ENCODE measurements around the gene CCDC12. TPM values are rescaled to one million over a fixed set of nuclear protein-coding genes. Genes with fewer than 3 reads are reported as not detected.

Gene CCDC12
- total RNA-seq, 1 experiment from 2014 or later = 46.5 TPM

GRCh38 chr3:47010910-47011309, 34.4 kb upstream of the CCDC12 start:
- Histone ChIP-seq H3K9me2 (ENCODE audit: insufficient read depth) (no peaks in the 10 kb centered on the region), H3K27me3 (ENCODE audit: insufficient read depth, low read length) (no peaks in the 10 kb centered on the region), H2AFZ (ENCODE audit: low read depth, low read length, poor library complexity, severe bottlenecking) (no peak overlapping the region), H3K79me2 (ENCODE audit: insufficient read depth, low read length) (no peaks in the 10 kb centered on the region), H3K9ac (ENCODE audit: low read length) (no peak overlapping the region), H3K4me1 (ENCODE audit: control insufficient read depth in 1 of 2, insufficient read depth in 2 of 2, low read length in 2 of 2) (no peaks in the 10 kb centered on the region), H3K4me3 (replicated peaks in 1 of 2; ENCODE audit: low read depth in 1 of 2, low read length in 2 of 2) (no peak overlapping the region), H3K27ac (ENCODE audit: low read depth, low read length) (no peak overlapping the region), H3K9me3 (ENCODE audit: control insufficient read depth in 1 of 2, insufficient read depth in 1 of 2, low read depth in 1 of 2, low read length in 2 of 2) (no peaks in the 10 kb centered on the region), H4K20me1 (ENCODE audit: insufficient read depth) (no peaks in the 10 kb centered on the region), H3K36me3 (ENCODE audit: control insufficient read depth in 1 of 2, insufficient read depth in 2 of 2, low read length in 2 of 2) (peaks cover 5 to 6% of the 10 kb centered on the region in 2 experiments; a peak in 2 of 4 replicates), H3K4me2 (ENCODE audit: low read length) (no peak overlapping the region)
- no TSS peak for BruUV-seq (replicated peaks)
- TF ChIP-seq FOSL1 (IDR thresholded peaks at IDR 0.05; ENCODE audit: low read depth) = no peak
- no peak for TF ChIP-seq MAX (IDR thresholded peaks at IDR 0.05)
- TF ChIP-seq EGR1 (IDR thresholded peaks at IDR 0.05; ENCODE audit: low read depth) = no peak
- TF ChIP-seq RAD21 (IDR thresholded peaks at IDR 0.05; ENCODE audit: low read depth) = no peak
- TF ChIP-seq REST (IDR thresholded peaks at IDR 0.05; ENCODE audit: low read depth) = no peak
- no peak for TF ChIP-seq EZH2phosphoT487 (IDR thresholded peaks at IDR 0.05; ENCODE audit: borderline replicate concordance)
- no peak for TF ChIP-seq POLR2AphosphoS5 (IDR thresholded peaks at IDR 0.05; ENCODE audit: low read depth, low read length)
- TF ChIP-seq YY1 (IDR thresholded peaks at IDR 0.05; ENCODE audit: extremely low read depth, insufficient replicate concordance, low read depth, low read length) = no peak
- no peak for TF ChIP-seq ZBTB33 (IDR thresholded peaks at IDR 0.05; ENCODE audit: extremely low read depth, insufficient replicate concordance, low read length)
- no peak for TF ChIP-seq SRF (IDR thresholded peaks at IDR 0.05; ENCODE audit: low read depth)
- no peak for DNase-seq (ENCODE audit: low read depth, low spot score)
- ChIA-PET RAD21 (ENCODE audit: low non-redundant PET in 1 of 2, low total read pairs in 2 of 2, uncharacterized antibody in 2 of 2, unreplicated experiment in 2 of 2) (no interaction called here), CTCF (no interaction called here), POLR2A (no interaction called here)
- ATAC-seq = no peak
- intact Hi-C loops (cut with micrococcal nuclease) = no loop called here
